ENCODE results near the gene NXNL1.

NXNL1 gene

GRCh38 chr19:17455308-17456123, 5.2 kb downstream of the NXNL1 start:
- no peak for DNase-seq (ENCODE audit: low spot score)

- DNase-seq (ENCODE audit: low spot score), result no peak
These were observed 6.1 kb downstream of the NXNL1 start for GRCh38 chr19:17454576-17455071.

GRCh38 chr19:17451820-17452219, 8.9 kb downstream of the NXNL1 start:
- DNase-seq (ENCODE audit: low spot score), result no peak

GRCh38 chr19:17450264-17451075, 10.3 kb downstream of the NXNL1 start:
- DNase-seq (ENCODE audit: low spot score), result no peak

GRCh38 chr19:17448131-17448967, 12.4 kb downstream of the NXNL1 start, which contains the start of gene TMEM221:
TMEM221 (minus strand) TSS chr19:17448668; CDS start chr19:17448462, 206 bp downstream.
- DNase-seq (ENCODE audit: low spot score), result no peak

- no peak for DNase-seq (ENCODE audit: low spot score)
These were observed 13.0 kb downstream of the NXNL1 start for GRCh38 chr19:17447704-17448130.

GRCh38 chr19:17445526-17446165, 15.1 kb downstream of the NXNL1 start:
- DNase-seq (ENCODE audit: low spot score), result no peak

- DNase-seq (ENCODE audit: low spot score), result peak; percentile 28
These were observed 19.3 kb downstream of the NXNL1 start for GRCh38 chr19:17441241-17442021.

- no peak for DNase-seq (ENCODE audit: low spot score)
These were observed 23.9 kb downstream of the NXNL1 start for GRCh38 chr19:17436874-17437267.

GRCh38 chr19:17436094-17436873, 24.4 kb downstream of the NXNL1 start:
- no peak for DNase-seq (ENCODE audit: low spot score)

- DNase-seq (ENCODE audit: low spot score), result no peak
These were observed 25.5 kb downstream of the NXNL1 start for GRCh38 chr19:17435218-17435617.

GRCh38 chr19:17431417-17431816, 29.3 kb downstream of the NXNL1 start:
- no peak for DNase-seq (ENCODE audit: low spot score)

GRCh38 chr19:17429641-17430113, 31.0 kb downstream of the NXNL1 start:
- DNase-seq (ENCODE audit: low spot score), result no peak

GRCh38 chr19:17424743-17425365, 35.9 kb downstream of the NXNL1 start:
- DNase-seq (ENCODE audit: low spot score), result no peak

GRCh38 chr19:17423429-17424208, 37.1 kb downstream of the NXNL1 start:
- no peak for DNase-seq (ENCODE audit: low spot score)

GRCh38 chr19:17421942-17422341, 38.8 kb downstream of the NXNL1 start:
- DNase-seq (ENCODE audit: low spot score), result no peak

GRCh38 chr19:17420475-17420924, 40.2 kb downstream of the NXNL1 start:
- DNase-seq (ENCODE audit: low spot score), result no peak

Measured in COLO829 (cell line).